ENCODE data around the gene MT1A. TPM values are rescaled to one million over a fixed set of nuclear protein-coding genes. Genes with fewer than 3 reads are reported as not detected.

MT1A gene
- total RNA-seq, 4 donors from 2014 or later, result 9.9 to 171 (median 25.5) TPM; not detected in 1

DNA sequence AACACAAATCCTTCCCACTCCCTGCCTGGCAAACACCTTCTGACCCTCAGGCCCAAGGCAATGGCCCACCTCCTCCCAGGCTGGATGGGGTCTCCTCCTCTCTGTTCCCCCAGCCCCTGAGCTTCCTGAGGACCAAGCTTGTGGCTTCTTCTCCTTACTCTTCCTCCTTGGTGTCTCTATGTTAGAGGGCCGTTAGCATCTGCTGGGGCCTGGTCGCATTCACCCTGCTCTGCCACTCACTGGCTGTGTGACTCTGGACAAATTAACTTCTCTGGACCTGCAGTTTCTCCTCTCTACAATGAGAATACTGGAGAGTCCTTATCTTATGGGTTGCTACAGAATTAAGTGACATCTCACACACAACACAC lies 30.8 kb upstream of the MT1A start:
- Histone ChIP-seq H3K9me3 (no peaks in the 10 kb centered on the region), H3K36me3 (no peaks in the 10 kb centered on the region), H3K27ac (peak overlapping the region; percentile 59 to 92 (median 88)), H3K4me1 (peaks cover 0 to 63% (median 26%) of the 10 kb centered on the region in 3 donors), H3K27me3 (no peaks in the 10 kb centered on the region), H3K4me3 (peak overlapping the region in 1 of 2 donors; percentile 61)
- ATAC-seq, result no peak
- TF ChIP-seq POLR2AphosphoS5 (IDR thresholded peaks at IDR 0.05) (no peak), POLR2A (IDR thresholded peaks at IDR 0.05) (no peak), EP300 (IDR thresholded peaks at IDR 0.05) (no peak)
- TF ChIP-seq, protein P1, sequence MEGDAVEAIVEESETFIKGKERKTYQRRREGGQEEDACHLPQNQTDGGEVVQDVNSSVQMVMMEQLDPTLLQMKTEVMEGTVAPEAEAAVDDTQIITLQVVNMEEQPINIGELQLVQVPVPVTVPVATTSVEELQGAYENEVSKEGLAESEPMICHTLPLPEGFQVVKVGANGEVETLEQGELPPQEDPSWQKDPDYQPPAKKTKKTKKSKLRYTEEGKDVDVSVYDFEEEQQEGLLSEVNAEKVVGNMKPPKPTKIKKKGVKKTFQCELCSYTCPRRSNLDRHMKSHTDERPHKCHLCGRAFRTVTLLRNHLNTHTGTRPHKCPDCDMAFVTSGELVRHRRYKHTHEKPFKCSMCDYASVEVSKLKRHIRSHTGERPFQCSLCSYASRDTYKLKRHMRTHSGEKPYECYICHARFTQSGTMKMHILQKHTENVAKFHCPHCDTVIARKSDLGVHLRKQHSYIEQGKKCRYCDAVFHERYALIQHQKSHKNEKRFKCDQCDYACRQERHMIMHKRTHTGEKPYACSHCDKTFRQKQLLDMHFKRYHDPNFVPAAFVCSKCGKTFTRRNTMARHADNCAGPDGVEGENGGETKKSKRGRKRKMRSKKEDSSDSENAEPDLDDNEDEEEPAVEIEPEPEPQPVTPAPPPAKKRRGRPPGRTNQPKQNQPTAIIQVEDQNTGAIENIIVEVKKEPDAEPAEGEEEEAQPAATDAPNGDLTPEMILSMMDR (IDR thresholded peaks at IDR 0.05), result no peak
- 33 to 100% methylated on average over 1 of the region's 2 CpGs for WGBS, 2 donors (ENCODE audit: low coverage in 1 of 2)

DNA sequence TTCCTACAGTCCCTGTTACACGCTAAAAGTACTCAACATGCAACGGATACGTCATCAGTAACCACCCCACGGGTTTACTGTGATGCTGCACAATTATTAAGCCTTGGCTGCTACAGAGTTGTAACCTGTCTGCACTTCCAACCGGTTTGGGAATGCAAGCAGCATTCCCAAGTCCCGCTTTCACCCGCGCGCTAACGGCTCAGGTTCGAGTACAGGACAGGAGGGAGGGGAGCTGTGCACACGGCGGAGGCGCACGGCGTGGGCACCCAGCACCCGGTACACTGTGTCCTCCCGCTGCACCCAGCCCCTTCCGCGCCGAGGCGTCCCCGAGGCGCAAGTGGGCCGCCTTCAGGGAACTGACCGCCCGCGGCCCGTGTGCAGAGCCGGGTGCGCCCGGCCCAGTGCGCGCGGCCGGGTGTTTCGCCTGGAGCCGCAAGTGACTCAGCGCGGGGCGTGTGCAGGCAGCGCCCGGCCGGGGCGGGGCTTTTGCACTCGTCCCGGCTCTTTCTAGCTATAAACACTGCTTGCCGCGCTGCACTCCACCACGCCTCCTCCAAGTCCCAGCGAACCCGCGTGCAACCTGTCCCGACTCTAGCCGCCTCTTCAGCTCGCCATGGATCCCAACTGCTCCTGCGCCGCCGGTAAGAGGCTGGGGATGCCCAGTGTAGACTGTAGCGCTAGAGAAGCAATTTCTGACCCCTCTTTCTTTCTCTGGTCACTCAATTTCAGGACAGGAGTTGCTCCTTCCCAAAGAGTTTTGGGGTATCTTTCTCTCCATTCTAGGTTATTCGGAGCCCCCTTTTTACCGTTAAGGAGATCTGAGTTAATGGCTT lies 30.2 kb upstream of the MT1A start, which contains the start of gene MT2A:
Gene MT2A (plus strand): TSS at position 542 of the 833 bp plus-strand sequence. CDS start 72 bp downstream, at position 614.
- peak within 1 kb of the TSS; percentile 71 to 92 (median 88) for H3K27ac ChIP-seq
- ATAC-seq, result peak; percentile 83
- H3K4me3 ChIP-seq, result peak within 1 kb of the TSS; percentile 61 to 83
- peaks cover 0 to 63% (median 26%) of the 10 kb centered on the region in 3 donors for H3K4me1 ChIP-seq
- H3K9me3 ChIP-seq, result no peaks in the 10 kb centered on the region
- H3K36me3 ChIP-seq, result no peaks in the 10 kb centered on the region
- 0 to 25% methylated on average over 2 to 9 of the region's 62 CpGs for WGBS, 2 donors (ENCODE audit: low coverage in 1 of 2)
- TF ChIP-seq EP300 (IDR thresholded peaks at IDR 0.05) (no peak), POLR2AphosphoS5 (IDR thresholded peaks at IDR 0.05) (peak; percentile 98), POLR2A (IDR thresholded peaks at IDR 0.05) (peak; percentile 88 to 91)
- TF ChIP-seq, protein P1 (IDR thresholded peaks at IDR 0.05), result peak in 2 of 4 experiments; percentile 3 to 30
- no peaks in the 10 kb centered on the region for H3K27me3 ChIP-seq

DNA sequence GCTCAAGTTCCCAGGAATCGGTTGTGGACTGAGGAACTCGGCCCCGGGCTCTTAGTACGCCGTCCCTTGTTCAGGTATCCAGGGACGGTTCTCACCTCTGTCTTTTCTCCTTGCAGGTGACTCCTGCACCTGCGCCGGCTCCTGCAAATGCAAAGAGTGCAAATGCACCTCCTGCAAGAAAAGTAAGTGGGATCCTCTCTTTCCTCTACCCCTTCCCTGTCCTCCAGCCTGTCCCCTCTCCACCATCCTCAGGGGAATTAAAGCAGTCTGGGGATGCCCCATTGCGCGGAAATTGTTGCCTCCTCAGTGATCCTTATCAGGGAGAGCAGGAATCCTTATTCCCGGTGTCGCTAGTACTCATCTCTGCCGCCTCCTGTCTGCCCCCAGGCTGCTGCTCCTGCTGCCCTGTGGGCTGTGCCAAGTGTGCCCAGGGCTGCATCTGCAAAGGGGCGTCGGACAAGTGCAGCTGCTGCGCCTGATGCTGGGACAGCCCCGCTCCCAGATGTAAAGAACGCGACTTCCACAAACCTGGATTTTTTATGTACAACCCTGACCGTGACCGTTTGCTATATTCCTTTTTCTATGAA lies 29.5 kb upstream of the MT1A start:
- Histone ChIP-seq H3K27ac (peak overlapping the region; percentile 71 to 92 (median 88)), H3K4me3 (peak overlapping the region; percentile 61 to 83), H3K27me3 (no peaks in the 10 kb centered on the region), H3K36me3 (no peaks in the 10 kb centered on the region), H3K4me1 (peaks cover 0 to 63% (median 26%) of the 10 kb centered on the region in 3 donors), H3K9me3 (no peaks in the 10 kb centered on the region)
- 0 to 3% methylated on average over 10 to 17 of the region's 21 CpGs for WGBS, 2 donors (ENCODE audit: low coverage in 1 of 2)
- TF ChIP-seq, protein P1 (IDR thresholded peaks at IDR 0.05), result no peak
- TF ChIP-seq EP300 (IDR thresholded peaks at IDR 0.05), result no peak
- no peak for TF ChIP-seq POLR2A (IDR thresholded peaks at IDR 0.05)
- TF ChIP-seq POLR2AphosphoS5 (IDR thresholded peaks at IDR 0.05), result no peak
- ATAC-seq, result no peak

DNA sequence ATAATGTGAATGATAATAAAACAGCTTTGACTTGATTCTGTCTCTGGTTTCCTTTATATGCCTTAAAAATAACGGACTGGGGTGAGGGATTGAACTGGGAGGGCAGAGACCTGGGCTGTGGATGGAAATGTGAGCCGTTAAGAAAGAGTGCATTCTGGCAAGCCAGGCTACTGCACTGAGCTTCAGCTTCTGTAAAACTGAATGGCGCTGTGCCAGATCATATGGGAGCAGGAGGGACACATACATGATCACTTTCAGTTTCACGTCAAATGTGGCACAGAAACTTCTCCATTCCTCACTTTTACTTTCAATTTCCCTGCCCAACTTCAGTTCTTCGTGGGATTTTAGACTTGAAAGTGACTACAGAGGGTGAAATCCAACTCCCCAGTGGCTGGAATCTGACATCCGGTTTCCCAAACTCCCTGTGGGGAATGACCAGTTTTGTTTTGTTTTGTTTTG lies 29.0 kb upstream of the MT1A start:
- Histone ChIP-seq H3K9me3 (no peaks in the 10 kb centered on the region), H3K4me1 (peaks cover 0 to 63% (median 26%) of the 10 kb centered on the region in 3 donors), H3K27me3 (no peaks in the 10 kb centered on the region), H3K4me3 (peak overlapping the region; percentile 61 to 83), H3K27ac (peak overlapping the region; percentile 71 to 92 (median 88)), H3K36me3 (no peaks in the 10 kb centered on the region)
- no peak for ATAC-seq
- TF ChIP-seq, protein P1 (IDR thresholded peaks at IDR 0.05), result peak in 2 of 4 experiments; percentile 23 to 30
- TF ChIP-seq POLR2A (IDR thresholded peaks at IDR 0.05), result no peak
- TF ChIP-seq POLR2AphosphoS5 (IDR thresholded peaks at IDR 0.05), result peak; percentile 82
- TF ChIP-seq EP300 (IDR thresholded peaks at IDR 0.05), result no peak
- WGBS, 2 donors (ENCODE audit: low coverage in 1 of 2), result 0 to 3% methylated on average over 6 of the region's 6 CpGs
